ENCODE data around the gene SPEG. TPM values are rescaled to one million over a fixed set of nuclear protein-coding genes. Genes with fewer than 3 reads are reported as not detected.
A peak's percentile ranks its signal among the peaks of the same experiment; 100 is the strongest.

Gene SPEG
- total and polyA plus RNA-seq, 2 of the 13 experiments (the other 11 are each of a cell fraction or from before 2014, with no cell fraction given): 0.18 to 0.24 TPM

- TF ChIP-seq ZNF674 (CRISPR knock-in tag; IDR thresholded peaks at IDR 0.05; ENCODE audit: low read depth): 0 out of 2 replicates have a peak, but pooled peaks have one; percentile 83
- no peak for TF ChIP-seq ATF7 (IDR thresholded peaks at IDR 0.05)
- TF ChIP-seq ATF7 (CRISPR knock-in tag; IDR thresholded peaks at IDR 0.05): no peak
- TF ChIP-seq SRY (CRISPR knock-in tag; IDR thresholded peaks at IDR 0.05): no peak
- peak; percentile 60 for TF ChIP-seq GABPB1 (CRISPR knock-in tag; IDR thresholded peaks at IDR 0.05)
- TF ChIP-seq ZNF207 (IDR thresholded peaks at IDR 0.05; ENCODE audit: borderline replicate concordance): no peak
- TF ChIP-seq FOXO4 (CRISPR knock-in tag; conservative IDR thresholded peaks at IDR 0.05): no peak
- no peak for TF ChIP-seq ZNF549 (CRISPR knock-in tag; IDR thresholded peaks at IDR 0.05)
- peak; percentile 58; the same call in 1 of the 2 replicates for TF ChIP-seq ZNF225 (CRISPR knock-in tag; IDR thresholded peaks at IDR 0.05)
- TF ChIP-seq ZNF501 (CRISPR knock-in tag; IDR thresholded peaks at IDR 0.05): no peak; the same call in 1 of the 2 replicates
- TF ChIP-seq, protein P1, sequence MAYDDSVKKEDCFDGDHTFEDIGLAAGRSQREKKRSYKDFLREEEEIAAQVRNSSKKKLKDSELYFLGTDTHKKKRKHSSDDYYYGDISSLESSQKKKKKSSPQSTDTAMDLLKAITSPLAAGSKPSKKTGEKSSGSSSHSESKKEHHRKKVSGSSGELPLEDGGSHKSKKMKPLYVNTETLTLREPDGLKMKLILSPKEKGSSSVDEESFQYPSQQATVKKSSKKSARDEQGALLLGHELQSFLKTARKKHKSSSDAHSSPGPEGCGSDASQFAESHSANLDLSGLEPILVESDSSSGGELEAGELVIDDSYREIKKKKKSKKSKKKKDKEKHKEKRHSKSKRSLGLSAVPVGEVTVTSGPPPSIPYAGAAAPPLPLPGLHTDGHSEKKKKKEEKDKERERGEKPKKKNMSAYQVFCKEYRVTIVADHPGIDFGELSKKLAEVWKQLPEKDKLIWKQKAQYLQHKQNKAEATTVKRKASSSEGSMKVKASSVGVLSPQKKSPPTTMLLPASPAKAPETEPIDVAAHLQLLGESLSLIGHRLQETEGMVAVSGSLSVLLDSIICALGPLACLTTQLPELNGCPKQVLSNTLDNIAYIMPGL (CRISPR knock-in tag; IDR thresholded peaks at IDR 0.05; ENCODE audit: borderline replicate concordance in 1 of 2, low read depth in 1 of 2): peak; percentile 38 to 76; a peak in 3 of 4 replicates
- TF ChIP-seq ZNF333 (CRISPR knock-in tag; IDR thresholded peaks at IDR 0.05; ENCODE audit: borderline replicate concordance): peak; percentile 22; the same call in 1 of the 2 replicates
- TF ChIP-seq, protein P2, sequence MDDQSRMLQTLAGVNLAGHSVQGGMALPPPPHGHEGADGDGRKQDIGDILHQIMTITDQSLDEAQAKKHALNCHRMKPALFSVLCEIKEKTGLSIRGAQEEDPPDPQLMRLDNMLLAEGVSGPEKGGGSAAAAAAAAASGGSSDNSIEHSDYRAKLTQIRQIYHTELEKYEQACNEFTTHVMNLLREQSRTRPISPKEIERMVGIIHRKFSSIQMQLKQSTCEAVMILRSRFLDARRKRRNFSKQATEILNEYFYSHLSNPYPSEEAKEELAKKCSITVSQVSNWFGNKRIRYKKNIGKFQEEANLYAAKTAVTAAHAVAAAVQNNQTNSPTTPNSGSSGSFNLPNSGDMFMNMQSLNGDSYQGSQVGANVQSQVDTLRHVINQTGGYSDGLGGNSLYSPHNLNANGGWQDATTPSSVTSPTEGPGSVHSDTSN (CRISPR knock-in tag; IDR thresholded peaks at IDR 0.05; ENCODE audit: borderline replicate concordance): no peak
- TF ChIP-seq ARNT (IDR thresholded peaks at IDR 0.05): no peak
- no peak; the same call in 1 of the 2 replicates for TF ChIP-seq BORCS8-MEF2B (CRISPR knock-in tag; IDR thresholded peaks at IDR 0.05)
- TF ChIP-seq SRSF4 (IDR thresholded peaks at IDR 0.05; ENCODE audit: low read depth, low read length, poor library complexity, severe bottlenecking): peak; percentile 38
- TF ChIP-seq ZNF205 (CRISPR knock-in tag; IDR thresholded peaks at IDR 0.05): no peak
- 0 out of 2 replicates have a peak, but pooled peaks have one; percentile 50 for TF ChIP-seq ZNF703 (CRISPR knock-in tag; IDR thresholded peaks at IDR 0.05; ENCODE audit: borderline replicate concordance)
- no peak for TF ChIP-seq ZNF580 (CRISPR knock-in tag; IDR thresholded peaks at IDR 0.05; ENCODE audit: borderline replicate concordance, low read depth)
- TF ChIP-seq, protein P3, sequence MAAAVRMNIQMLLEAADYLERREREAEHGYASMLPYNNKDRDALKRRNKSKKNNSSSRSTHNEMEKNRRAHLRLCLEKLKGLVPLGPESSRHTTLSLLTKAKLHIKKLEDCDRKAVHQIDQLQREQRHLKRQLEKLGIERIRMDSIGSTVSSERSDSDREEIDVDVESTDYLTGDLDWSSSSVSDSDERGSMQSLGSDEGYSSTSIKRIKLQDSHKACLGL (CRISPR knock-in tag; IDR thresholded peaks at IDR 0.05): no peak; the same call in 1 of the 2 replicates
- TF ChIP-seq, protein P4, sequence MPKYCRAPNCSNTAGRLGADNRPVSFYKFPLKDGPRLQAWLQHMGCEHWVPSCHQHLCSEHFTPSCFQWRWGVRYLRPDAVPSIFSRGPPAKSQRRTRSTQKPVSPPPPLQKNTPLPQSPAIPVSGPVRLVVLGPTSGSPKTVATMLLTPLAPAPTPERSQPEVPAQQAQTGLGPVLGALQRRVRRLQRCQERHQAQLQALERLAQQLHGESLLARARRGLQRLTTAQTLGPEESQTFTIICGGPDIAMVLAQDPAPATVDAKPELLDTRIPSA (CRISPR knock-in tag; IDR thresholded peaks at IDR 0.05; ENCODE audit: borderline replicate concordance): no peak
- TF ChIP-seq, protein P5, sequence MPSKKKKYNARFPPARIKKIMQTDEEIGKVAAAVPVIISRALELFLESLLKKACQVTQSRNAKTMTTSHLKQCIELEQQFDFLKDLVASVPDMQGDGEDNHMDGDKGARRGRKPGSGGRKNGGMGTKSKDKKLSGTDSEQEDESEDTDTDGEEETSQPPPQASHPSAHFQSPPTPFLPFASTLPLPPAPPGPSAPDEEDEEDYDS (CRISPR knock-in tag; IDR thresholded peaks at IDR 0.05): no peak
- no peak for TF ChIP-seq CREM (IDR thresholded peaks at IDR 0.05)
- TF ChIP-seq CREM (CRISPR knock-in tag; IDR thresholded peaks at IDR 0.05): no peak
Measured at GRCh38 chr2:219542931-219543595, 108.4 kb downstream of the SPEG start (continued).
